Measurements from ENCODE around the gene HCN4.

- TF ChIP-seq CTCF (IDR thresholded peaks at IDR 0.05) (no peak), POLR2A (IDR thresholded peaks at IDR 0.05) (no peak)
These were observed 47.0 kb downstream of the HCN4 start for GRCh38 chr15:73321496-73322450.

All from thyroid gland (tissue), 4 donors.